Measurements from ENCODE around the gene SLC14A1. TPM values are rescaled to one million over a fixed set of nuclear protein-coding genes. Genes with fewer than 3 reads are reported as not detected.

The SLC14A1 gene
- total and polyA plus RNA-seq, 10 of the 15 experiments (the other 5 are each of a cell fraction or from before 2014, with no cell fraction given), result 0.06 to 0.67 (median 0.10) TPM; not detected in 2

DNA sequence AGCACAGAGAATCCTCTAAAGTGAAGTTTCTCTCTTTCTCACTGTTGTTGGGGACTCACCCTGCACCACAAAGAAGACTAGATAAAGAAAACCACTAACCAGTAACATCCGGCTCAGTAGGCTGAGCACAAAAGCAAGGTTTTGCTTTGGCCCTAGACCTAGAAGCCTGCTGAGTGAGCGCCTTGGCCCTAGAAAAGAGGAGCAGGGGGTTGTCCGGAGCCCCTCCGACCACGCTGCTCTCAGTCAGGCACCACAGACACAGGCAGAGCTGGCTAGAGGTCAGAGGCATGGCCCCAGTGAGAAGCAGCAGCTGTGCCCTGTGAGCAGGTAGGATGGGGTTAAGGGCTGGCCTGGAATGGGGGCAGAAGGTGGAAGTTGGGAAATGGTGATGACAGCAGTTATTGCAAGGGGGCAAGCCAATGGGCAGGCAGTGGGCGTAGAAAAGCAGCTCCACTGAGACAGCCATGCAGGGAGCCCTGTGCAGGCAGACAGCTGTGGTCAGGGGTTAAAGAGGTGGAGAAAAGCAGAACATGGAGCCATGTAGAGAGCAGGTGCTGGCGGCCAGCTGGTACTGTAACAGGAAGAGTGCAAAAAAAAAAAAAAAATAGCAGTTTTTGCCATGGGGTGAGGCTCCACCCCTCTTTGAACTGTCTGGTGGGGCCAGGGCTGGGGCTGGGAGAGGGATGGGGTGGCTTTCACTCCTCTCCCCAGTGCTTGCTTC is 36.9 kb upstream of the SLC14A1 start (continued):
- TF ChIP-seq, protein P1, sequence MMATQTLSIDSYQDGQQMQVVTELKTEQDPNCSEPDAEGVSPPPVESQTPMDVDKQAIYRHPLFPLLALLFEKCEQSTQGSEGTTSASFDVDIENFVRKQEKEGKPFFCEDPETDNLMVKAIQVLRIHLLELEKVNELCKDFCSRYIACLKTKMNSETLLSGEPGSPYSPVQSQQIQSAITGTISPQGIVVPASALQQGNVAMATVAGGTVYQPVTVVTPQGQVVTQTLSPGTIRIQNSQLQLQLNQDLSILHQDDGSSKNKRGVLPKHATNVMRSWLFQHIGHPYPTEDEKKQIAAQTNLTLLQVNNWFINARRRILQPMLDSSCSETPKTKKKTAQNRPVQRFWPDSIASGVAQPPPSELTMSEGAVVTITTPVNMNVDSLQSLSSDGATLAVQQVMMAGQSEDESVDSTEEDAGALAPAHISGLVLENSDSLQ (IDR thresholded peaks at IDR 0.05), result no peak; the same call in 1 of the 2 replicates
- TF ChIP-seq RB1 (IDR thresholded peaks at IDR 0.05; ENCODE audit: borderline replicate concordance), result no peak
- TF ChIP-seq POLR2AphosphoS5 (IDR thresholded peaks at IDR 0.05; ENCODE audit: low read length), result no peak
- TF ChIP-seq USF1 (IDR thresholded peaks at IDR 0.05; ENCODE audit: borderline replicate concordance, extremely low read length, insufficient read depth, low read depth, low read length), result no peak
- TF ChIP-seq KLF5 (IDR thresholded peaks at IDR 0.05; ENCODE audit: partially characterized antibody), result no peak
- no peak for TF ChIP-seq HSF1 (IDR thresholded peaks at IDR 0.05; ENCODE audit: low read depth, low read length)
- no peak for TF ChIP-seq BCL11A (IDR thresholded peaks at IDR 0.05; ENCODE audit: low read depth, low read length)
- no peak for TF ChIP-seq E2F4 (IDR thresholded peaks at IDR 0.05; ENCODE audit: low read depth, low read length)
- no peak for TF ChIP-seq TARDBP (IDR thresholded peaks at IDR 0.05; ENCODE audit: borderline replicate concordance)
- TF ChIP-seq SPI1 (IDR thresholded peaks at IDR 0.05; ENCODE audit: borderline replicate concordance, insufficient read depth, low read depth, low read length), result no peak
- TF ChIP-seq RBBP5 (conservative IDR thresholded peaks at IDR 0.05), result no peak
- peak; percentile 92 for TF ChIP-seq NR2F1 (conservative IDR thresholded peaks at IDR 0.05)
- TF ChIP-seq HDAC6 (IDR thresholded peaks at IDR 0.05; ENCODE audit: unreplicated experiment), result no peak
- peak; percentile 38; the same call in 1 of the 2 replicates for TF ChIP-seq MYB (IDR thresholded peaks at IDR 0.05; ENCODE audit: borderline replicate concordance, low read depth, low read length)
- no peak; the same call in 1 of the 2 replicates for TF ChIP-seq ASH2L (IDR thresholded peaks at IDR 0.05; ENCODE audit: borderline replicate concordance, low read depth)
- no peak for TF ChIP-seq CEBPB (IDR thresholded peaks at IDR 0.05; ENCODE audit: borderline replicate concordance in 1 of 2, low read depth in 2 of 2, low read length in 2 of 2)
- TF ChIP-seq WRNIP1 (IDR thresholded peaks at IDR 0.05; ENCODE audit: borderline replicate concordance, low read depth, low read length), result no peak
- TF ChIP-seq BHLHE40 (IDR thresholded peaks at IDR 0.05; ENCODE audit: borderline replicate concordance in 1 of 2, low read depth in 2 of 2, low read length in 1 of 2), result no peak
- 0 out of 2 replicates have a peak, but pooled peaks have one; percentile 16 for TF ChIP-seq MXI1 (IDR thresholded peaks at IDR 0.05; ENCODE audit: low read depth, low read length)
- TF ChIP-seq RCOR1 (conservative IDR thresholded peaks at IDR 0.05; ENCODE audit: low read depth, low read length), result no peak
- TF ChIP-seq TCF12 (IDR thresholded peaks at IDR 0.05; ENCODE audit: low read depth, low read length), result peak; percentile 92
- TF ChIP-seq LARP7 (IDR thresholded peaks at IDR 0.05), result peak; percentile 47; the same call in 1 of the 2 replicates
